A673 (cell line): ENCODE results near the gene FUZ.

Source experiments
- EZH2 ChIP-seq: fragments of 200-600 bp; sonication (generic); IDR thresholded peaks from 2 replicates; pipeline ENCODE4 v1.6.1; 2017; ENCODE audit warnings: borderline replicate concordance, low read depth, mild to moderate bottlenecking, mixed read lengths, antibody characterized with exemption, low read length; ENCODE audit not compliant: poor library complexity, severe bottlenecking
- TF ChIP-seq, protein P1 (sequence below): fragments of 300-800, 200-600 bp; sonication (generic); conservative IDR thresholded peaks from 2 replicates; pipeline ENCODE4 v1.5.1; 2017; ENCODE audit warnings: low read depth, mild to moderate bottlenecking, antibody characterized with exemption, low read length, moderate library complexity, mixed read lengths

DNA sequence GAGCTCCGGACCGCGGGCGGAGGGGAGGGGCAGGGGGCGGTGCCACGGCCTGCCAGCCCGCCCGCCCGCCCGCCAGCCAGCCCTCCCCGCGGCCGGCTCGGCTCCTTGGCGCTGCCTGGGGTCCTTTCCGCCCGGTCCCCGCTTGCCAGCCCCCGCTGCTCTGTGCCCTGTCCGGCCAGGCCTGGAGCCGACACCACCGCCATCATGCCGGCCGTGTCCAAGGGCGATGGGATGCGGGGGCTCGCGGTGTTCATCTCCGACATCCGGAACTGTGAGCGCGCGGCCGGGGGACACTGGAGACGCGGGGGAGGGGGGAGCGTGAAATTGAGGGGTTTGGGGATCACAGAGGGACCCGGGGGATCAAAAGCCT lies 46.2 kb downstream of the FUZ start, which contains the start of gene AP2A1:
- TF ChIP-seq, protein P1, sequence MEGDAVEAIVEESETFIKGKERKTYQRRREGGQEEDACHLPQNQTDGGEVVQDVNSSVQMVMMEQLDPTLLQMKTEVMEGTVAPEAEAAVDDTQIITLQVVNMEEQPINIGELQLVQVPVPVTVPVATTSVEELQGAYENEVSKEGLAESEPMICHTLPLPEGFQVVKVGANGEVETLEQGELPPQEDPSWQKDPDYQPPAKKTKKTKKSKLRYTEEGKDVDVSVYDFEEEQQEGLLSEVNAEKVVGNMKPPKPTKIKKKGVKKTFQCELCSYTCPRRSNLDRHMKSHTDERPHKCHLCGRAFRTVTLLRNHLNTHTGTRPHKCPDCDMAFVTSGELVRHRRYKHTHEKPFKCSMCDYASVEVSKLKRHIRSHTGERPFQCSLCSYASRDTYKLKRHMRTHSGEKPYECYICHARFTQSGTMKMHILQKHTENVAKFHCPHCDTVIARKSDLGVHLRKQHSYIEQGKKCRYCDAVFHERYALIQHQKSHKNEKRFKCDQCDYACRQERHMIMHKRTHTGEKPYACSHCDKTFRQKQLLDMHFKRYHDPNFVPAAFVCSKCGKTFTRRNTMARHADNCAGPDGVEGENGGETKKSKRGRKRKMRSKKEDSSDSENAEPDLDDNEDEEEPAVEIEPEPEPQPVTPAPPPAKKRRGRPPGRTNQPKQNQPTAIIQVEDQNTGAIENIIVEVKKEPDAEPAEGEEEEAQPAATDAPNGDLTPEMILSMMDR: no peak
- no peak for TF ChIP-seq EZH2
